ENCODE measurements around the gene LY6G6C. TPM values are rescaled to one million over a fixed set of nuclear protein-coding genes. Genes with fewer than 3 reads are reported as not detected.

Gene LY6G6C
- total and polyA plus RNA-seq, 4 donors, result 0.14 to 0.16 TPM; not detected in 2

- DNase-seq (no peak), ATAC-seq (ENCODE audit: insufficient read depth, low FRiP score) (no peak)
- H3K9me3 ChIP-seq (ENCODE audit: control insufficient read depth in 4 of 4, insufficient read depth in 3 of 4, low read length in 3 of 4), result no peaks in the 10 kb centered on the region
- no peak overlapping the region for H3K27ac ChIP-seq (ENCODE audit: low read depth in 1 of 2, low read length in 1 of 2)
- H3K9ac ChIP-seq (ENCODE audit: insufficient read depth in 1 of 2, low read length in 2 of 2), result no peak overlapping the region
- no peaks in the 10 kb centered on the region for H3K27me3 ChIP-seq (ENCODE audit: control insufficient read depth in 3 of 3, insufficient read depth in 3 of 3, low read length in 2 of 3)
- peaks cover 0 to 3% (median 0%) of the 10 kb centered on the region in 4 donors for H3K36me3 ChIP-seq (ENCODE audit: control insufficient read depth in 4 of 4, insufficient read depth in 4 of 4, low read length in 4 of 4)
- H3K4me3 ChIP-seq, result no peak overlapping the region
- 96 to 98% methylated on average over 5 of the region's 5 CpGs for WGBS, 2 donors
- peaks cover 0 to 2% (median 0%) of the 10 kb centered on the region in 5 donors for H3K4me1 ChIP-seq (ENCODE audit: control insufficient read depth in 5 of 5, insufficient read depth in 5 of 5, low read length in 5 of 5)
- no peak for TF ChIP-seq CTCF (IDR thresholded peaks at IDR 0.05; ENCODE audit: control extremely low read depth, extremely low read depth)
Measured at GRCh38 chr6:31760790-31761189, 39.2 kb upstream of the LY6G6C start.

- no peak overlapping the region for H3K4me3 ChIP-seq
- no peak for ATAC-seq (ENCODE audit: insufficient read depth, low FRiP score)
- no peak overlapping the region for H3K9ac ChIP-seq (ENCODE audit: insufficient read depth in 1 of 2, low read length in 2 of 2)
- H3K27ac ChIP-seq (ENCODE audit: low read depth in 1 of 2, low read length in 1 of 2), result no peak overlapping the region
- 96 to 98% methylated on average over 2 of the region's 2 CpGs for WGBS, 2 donors
- DNase-seq, result no peak
- no peaks in the 10 kb centered on the region for H3K27me3 ChIP-seq (ENCODE audit: control insufficient read depth in 3 of 3, insufficient read depth in 3 of 3, low read length in 2 of 3)
- H3K9me3 ChIP-seq (ENCODE audit: control insufficient read depth in 4 of 4, insufficient read depth in 3 of 4, low read length in 3 of 4), result no peaks in the 10 kb centered on the region
- peaks cover 0 to 1% (median 0%) of the 10 kb centered on the region in 5 donors for H3K4me1 ChIP-seq (ENCODE audit: control insufficient read depth in 5 of 5, insufficient read depth in 5 of 5, low read length in 5 of 5)
- TF ChIP-seq CTCF (IDR thresholded peaks at IDR 0.05; ENCODE audit: control extremely low read depth, extremely low read depth), result no peak
- peaks cover 0 to 3% (median 0%) of the 10 kb centered on the region in 4 donors for H3K36me3 ChIP-seq (ENCODE audit: control insufficient read depth in 4 of 4, insufficient read depth in 4 of 4, low read length in 4 of 4)
Measured at GRCh38 chr6:31758281-31758680, 36.7 kb upstream of the LY6G6C start.

GRCh38 chr6:31752739-31753319, 31.3 kb upstream of the LY6G6C start:
- Histone ChIP-seq H3K9me3 (ENCODE audit: control insufficient read depth in 4 of 4, insufficient read depth in 3 of 4, low read length in 3 of 4) (no peaks in the 10 kb centered on the region), H3K27me3 (ENCODE audit: control insufficient read depth in 3 of 3, insufficient read depth in 3 of 3, low read length in 2 of 3) (no peaks in the 10 kb centered on the region), H3K4me3 (no peak overlapping the region), H3K36me3 (ENCODE audit: control insufficient read depth in 4 of 4, insufficient read depth in 4 of 4, low read length in 4 of 4) (peaks cover 0 to 1% (median 0%) of the 10 kb centered on the region in 4 donors), H3K9ac (ENCODE audit: insufficient read depth in 1 of 2, low read length in 2 of 2) (no peak overlapping the region), H3K4me1 (ENCODE audit: control insufficient read depth in 5 of 5, insufficient read depth in 5 of 5, low read length in 5 of 5) (no peaks in the 10 kb centered on the region), H3K27ac (ENCODE audit: low read depth in 1 of 2, low read length in 1 of 2) (no peak overlapping the region)
- ATAC-seq (ENCODE audit: insufficient read depth, low FRiP score), result no peak
- no peak for TF ChIP-seq CTCF (IDR thresholded peaks at IDR 0.05; ENCODE audit: control extremely low read depth, extremely low read depth)
- no peak for DNase-seq
- WGBS, 2 donors, result 76 to 80% methylated on average over 8 of the region's 8 CpGs
